ENCODE data around the gene GNGT2. TPM values are rescaled to one million over a fixed set of nuclear protein-coding genes. Genes with fewer than 3 reads are reported as not detected.

GNGT2 gene
- total and polyA plus RNA-seq, 8 donors: 0.23 to 2.2 (median 0.79) TPM

- no peak overlapping the region for H3K4me3 ChIP-seq
- H3K36me3 ChIP-seq: no peaks in the 10 kb centered on the region
- H3K27me3 ChIP-seq: no peaks in the 10 kb centered on the region
- H3K9me3 ChIP-seq: no peaks in the 10 kb centered on the region
- no peak for DNase-seq
- WGBS, 2 donors: 79 to 81% methylated on average over 8 of the region's 8 CpGs
- intact Hi-C loops (cut with DNase I): no loop called here
- H3K4me1 ChIP-seq: no peaks in the 10 kb centered on the region
- TF ChIP-seq, protein P1, sequence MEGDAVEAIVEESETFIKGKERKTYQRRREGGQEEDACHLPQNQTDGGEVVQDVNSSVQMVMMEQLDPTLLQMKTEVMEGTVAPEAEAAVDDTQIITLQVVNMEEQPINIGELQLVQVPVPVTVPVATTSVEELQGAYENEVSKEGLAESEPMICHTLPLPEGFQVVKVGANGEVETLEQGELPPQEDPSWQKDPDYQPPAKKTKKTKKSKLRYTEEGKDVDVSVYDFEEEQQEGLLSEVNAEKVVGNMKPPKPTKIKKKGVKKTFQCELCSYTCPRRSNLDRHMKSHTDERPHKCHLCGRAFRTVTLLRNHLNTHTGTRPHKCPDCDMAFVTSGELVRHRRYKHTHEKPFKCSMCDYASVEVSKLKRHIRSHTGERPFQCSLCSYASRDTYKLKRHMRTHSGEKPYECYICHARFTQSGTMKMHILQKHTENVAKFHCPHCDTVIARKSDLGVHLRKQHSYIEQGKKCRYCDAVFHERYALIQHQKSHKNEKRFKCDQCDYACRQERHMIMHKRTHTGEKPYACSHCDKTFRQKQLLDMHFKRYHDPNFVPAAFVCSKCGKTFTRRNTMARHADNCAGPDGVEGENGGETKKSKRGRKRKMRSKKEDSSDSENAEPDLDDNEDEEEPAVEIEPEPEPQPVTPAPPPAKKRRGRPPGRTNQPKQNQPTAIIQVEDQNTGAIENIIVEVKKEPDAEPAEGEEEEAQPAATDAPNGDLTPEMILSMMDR (IDR thresholded peaks at IDR 0.05): no peak
- ATAC-seq: no peak
- H3K27ac ChIP-seq: no peak overlapping the region
- FAIRE-seq: no peak
Observed at GRCh38 chr17:49201481-49201927, 8.9 kb downstream of the GNGT2 start.

- H3K4me1 ChIP-seq: no peaks in the 10 kb centered on the region
- no peak overlapping the region for H3K27ac ChIP-seq
- TF ChIP-seq, protein P1 (IDR thresholded peaks at IDR 0.05): no peak
- ATAC-seq (no peak), FAIRE-seq (no peak), DNase-seq (no peak)
- H3K36me3 ChIP-seq: no peaks in the 10 kb centered on the region
- no peaks in the 10 kb centered on the region for H3K27me3 ChIP-seq
- H3K4me3 ChIP-seq: no peak overlapping the region
- intact Hi-C loops (cut with DNase I): no loop called here
- WGBS, 2 donors: 79 to 87% methylated on average over 13 of the region's 13 CpGs
- no peaks in the 10 kb centered on the region for H3K9me3 ChIP-seq
Observed at GRCh38 chr17:49200423-49201083, 9.8 kb downstream of the GNGT2 start.

- Histone ChIP-seq H3K9me3 (no peaks in the 10 kb centered on the region), H3K4me1 (no peaks in the 10 kb centered on the region), H3K4me3 (no peak overlapping the region), H3K27ac (no peak overlapping the region), H3K27me3 (no peaks in the 10 kb centered on the region), H3K36me3 (no peaks in the 10 kb centered on the region)
- no peak for DNase-seq
- no peak for ATAC-seq
- WGBS, 2 donors: 90 to 91% methylated on average over 2 of the region's 2 CpGs
- TF ChIP-seq, protein P1 (IDR thresholded peaks at IDR 0.05): no peak
- FAIRE-seq: no peak
- intact Hi-C loops (cut with DNase I): no loop called here
Observed at GRCh38 chr17:49198211-49198610, 12.2 kb downstream of the GNGT2 start.

DNA sequence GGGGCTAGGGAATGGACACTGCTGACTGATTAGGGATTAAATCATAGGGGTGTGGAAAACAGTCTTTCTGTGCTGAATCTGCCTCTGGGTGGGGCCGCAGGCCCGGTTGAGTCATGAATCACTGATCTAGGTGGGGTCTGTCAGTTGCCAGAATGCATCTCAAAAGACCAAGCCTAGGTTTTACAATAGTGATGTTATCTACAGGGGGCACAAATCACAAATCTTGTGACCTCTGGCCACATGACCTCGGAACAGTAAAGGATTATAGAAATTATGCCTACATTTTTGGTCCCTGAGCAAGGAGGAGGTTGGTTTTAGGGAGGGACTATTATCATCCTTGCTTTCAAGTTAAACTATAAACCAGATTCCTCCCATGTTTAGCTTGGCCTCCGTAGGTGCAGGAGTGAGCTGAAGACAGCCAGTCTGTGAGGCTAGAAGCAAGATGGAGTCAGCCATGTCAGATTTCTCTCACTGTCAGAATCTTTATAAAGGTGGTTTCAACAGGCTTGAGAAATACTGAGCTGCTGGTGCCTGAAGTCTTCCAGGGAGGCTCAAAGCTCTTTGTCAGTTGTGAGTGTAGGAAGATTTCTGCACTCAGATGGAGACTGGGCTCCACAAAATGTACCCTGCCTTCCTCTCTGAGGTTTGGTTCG is 12.9 kb downstream of the GNGT2 start:
- H3K27ac ChIP-seq: no peak overlapping the region
- TF ChIP-seq, protein P1 (IDR thresholded peaks at IDR 0.05): no peak
- 41% methylated on average over 5 of the region's 5 CpGs for WGBS, 2 donors
- no peaks in the 10 kb centered on the region for H3K9me3 ChIP-seq
- no peak for DNase-seq
- H3K27me3 ChIP-seq: no peaks in the 10 kb centered on the region
- no peaks in the 10 kb centered on the region for H3K4me1 ChIP-seq
- ATAC-seq: no peak
- no peak overlapping the region for H3K4me3 ChIP-seq
- intact Hi-C loops (cut with DNase I): no loop called here
- FAIRE-seq: no peak
- no peaks in the 10 kb centered on the region for H3K36me3 ChIP-seq

DNA sequence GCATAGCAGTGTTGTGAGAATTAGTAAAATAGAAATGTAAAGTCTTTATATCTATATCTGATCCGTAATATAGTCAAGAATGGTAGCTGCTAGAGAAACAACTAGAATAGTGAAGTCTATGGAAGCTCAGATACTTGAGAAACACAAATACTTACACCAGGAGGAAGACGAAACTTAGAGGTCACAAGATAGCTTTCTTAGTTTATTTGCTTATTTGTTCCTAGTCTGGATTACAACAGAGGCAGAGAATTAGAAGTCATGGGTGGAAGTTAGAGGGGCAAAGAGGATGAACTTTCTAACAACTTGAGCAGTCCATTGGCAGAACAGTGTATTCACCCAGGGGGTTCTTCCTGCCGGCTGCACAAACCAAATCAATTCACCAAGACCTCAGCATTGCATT is 13.9 kb downstream of the GNGT2 start:
- no peaks in the 10 kb centered on the region for H3K36me3 ChIP-seq
- no peak for DNase-seq
- no peak for ATAC-seq
- no peak overlapping the region for H3K4me3 ChIP-seq
- FAIRE-seq: no peak
- H3K4me1 ChIP-seq: peaks cover 0 to under 1% (median 0%) of the 10 kb centered on the region in 3 donors
- H3K27ac ChIP-seq: no peak overlapping the region
- TF ChIP-seq, protein P1 (IDR thresholded peaks at IDR 0.05): no peak
- intact Hi-C loops (cut with DNase I): no loop called here
- H3K27me3 ChIP-seq: no peaks in the 10 kb centered on the region
- no peaks in the 10 kb centered on the region for H3K9me3 ChIP-seq
- WGBS, 2 donors: 62 to 81% methylated on average over 3 of the region's 3 CpGs
